Memory B cell (primary cell): ENCODE data around the gene HGD.
"Not testable (repeated sequence)": the region's sequence is repeated elsewhere in the genome, so short reads cannot be mapped to it uniquely, and the experiment has no call there.

Source experiments
- ATAC-seq: fragments of 150-1000 bp; cut with Tn5 transposase; 2 replicates; pipeline ENCODE4 v1.10.0; 2021; ENCODE audit warnings: low read depth, mild to moderate bottlenecking, moderate library complexity
- DNase-seq, 2 donors: peaks; one replicate each; pipeline ENCODE4 v3.0.0; 2022; ENCODE audit warnings: low spot score in 2 of 2
- H3K27ac Mint-ChIP-seq: one replicate; pipeline ENCODE4 v1.8.0; 2022; ENCODE audit warnings: mild to moderate bottlenecking, moderate library complexity, mixed read lengths
- H3K27me3 Mint-ChIP-seq: one replicate; pipeline ENCODE4 v1.8.0; 2022; ENCODE audit warnings: mixed read lengths
- H3K36me3 Mint-ChIP-seq: one replicate; pipeline ENCODE4 v1.8.0; 2022; ENCODE audit warnings: mild to moderate bottlenecking, mixed read lengths
- H3K4me1 Mint-ChIP-seq: one replicate; pipeline ENCODE4 v1.8.0; 2022; ENCODE audit warnings: mixed read lengths
- H3K4me3 Mint-ChIP-seq: one replicate; pipeline ENCODE4 v1.8.0; 2022; ENCODE audit warnings: mild to moderate bottlenecking, moderate library complexity, mixed read lengths
- H3K9me3 Mint-ChIP-seq: one replicate; pipeline ENCODE4 v1.8.0; 2022; ENCODE audit warnings: mixed read lengths

The HGD gene

DNA sequence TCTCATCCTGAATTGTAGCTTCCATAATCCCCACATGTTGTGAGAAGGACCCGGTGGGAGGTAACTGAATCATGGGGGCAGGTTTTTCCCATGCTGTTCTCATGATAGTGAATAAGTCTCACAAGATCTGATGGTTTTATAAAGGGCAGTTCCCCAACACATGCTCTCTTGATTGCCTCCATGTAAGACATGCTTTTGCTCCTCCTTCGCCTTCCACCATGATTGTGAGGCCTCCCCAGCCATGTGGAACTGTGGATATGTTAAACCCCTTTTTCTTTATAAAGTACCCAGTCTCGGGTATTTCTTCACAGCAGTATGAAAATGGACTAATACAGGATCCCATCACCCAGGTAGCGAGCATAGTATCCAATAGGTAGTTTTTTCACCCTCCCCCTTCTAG lies 43.2 kb downstream of the HGD start:
- ATAC-seq, H3K36me3 Mint-ChIP-seq, DNase-seq, H3K4me3 Mint-ChIP-seq, H3K27ac Mint-ChIP-seq, H3K27me3 Mint-ChIP-seq, H3K4me1 Mint-ChIP-seq, H3K9me3 Mint-ChIP-seq: not testable (repeated sequence)

GRCh38 chr3:120637851-120638559 lies 44.0 kb downstream of the HGD start:
- Mint-ChIP-seq H3K4me1 (peaks cover 2% of the 10 kb centered on the region), H3K4me3 (no peak overlapping the region), H3K27me3 (peaks cover 2% of the 10 kb centered on the region), H3K9me3 (peaks cover 3% of the 10 kb centered on the region), H3K36me3 (peaks cover 9% of the 10 kb centered on the region), H3K27ac (no peak overlapping the region)
- ATAC-seq = no peak
- DNase-seq = no peak

- no peak for ATAC-seq
- no peak overlapping the region for H3K4me3 Mint-ChIP-seq
- no peaks in the 10 kb centered on the region for H3K27me3 Mint-ChIP-seq
- peaks cover 3% of the 10 kb centered on the region for H3K9me3 Mint-ChIP-seq
- H3K4me1 Mint-ChIP-seq = peaks cover 2% of the 10 kb centered on the region
- DNase-seq = no peak
- no peak overlapping the region for H3K27ac Mint-ChIP-seq
- H3K36me3 Mint-ChIP-seq = peaks cover 9% of the 10 kb centered on the region
Observed at GRCh38 chr3:120636795-120637401, 45.1 kb downstream of the HGD start.

- H3K27me3 Mint-ChIP-seq = peaks cover 3% of the 10 kb centered on the region
- H3K36me3 Mint-ChIP-seq = peaks cover 9% of the 10 kb centered on the region
- ATAC-seq = no peak
- no peak overlapping the region for H3K27ac Mint-ChIP-seq
- H3K4me1 Mint-ChIP-seq = peaks cover 2% of the 10 kb centered on the region
- H3K4me3 Mint-ChIP-seq = no peak overlapping the region
- DNase-seq = no peak
- peaks cover 8% of the 10 kb centered on the region for H3K9me3 Mint-ChIP-seq
Observed at GRCh38 chr3:120634539-120634938, 47.5 kb downstream of the HGD start.

GRCh38 chr3:120625159-120625586 lies 56.9 kb downstream of the HGD start:
- Mint-ChIP-seq H3K4me1 (peaks cover 2% of the 10 kb centered on the region), H3K27me3 (peaks cover 6% of the 10 kb centered on the region), H3K4me3 (no peak overlapping the region), H3K27ac (no peak overlapping the region), H3K36me3 (peaks cover 10% of the 10 kb centered on the region), H3K9me3 (peaks cover 16% of the 10 kb centered on the region)
- ATAC-seq = no peak
- DNase-seq = no peak

DNA sequence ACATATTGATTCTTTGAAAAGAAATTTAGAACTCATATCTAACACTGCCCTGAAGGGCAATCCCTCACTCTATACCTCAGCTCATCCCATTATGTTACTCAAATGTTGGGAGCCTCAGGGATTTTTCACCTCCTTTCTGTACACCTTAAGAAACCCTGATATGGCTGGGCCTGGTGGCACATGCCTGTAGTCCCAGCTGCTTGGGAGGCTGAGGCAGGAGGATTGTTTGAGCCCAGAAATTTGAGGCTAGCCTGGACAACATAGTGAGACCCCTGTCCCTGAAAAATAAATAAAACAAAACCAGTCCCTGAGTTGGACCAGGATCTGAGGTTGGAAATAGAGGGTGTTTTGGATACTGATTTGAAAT lies 58.3 kb downstream of the HGD start:
- DNase-seq = no peak
- peaks cover 14% of the 10 kb centered on the region for H3K9me3 Mint-ChIP-seq
- H3K4me3 Mint-ChIP-seq = no peak overlapping the region
- H3K27me3 Mint-ChIP-seq = peaks cover 6% of the 10 kb centered on the region
- H3K36me3 Mint-ChIP-seq = peaks cover 10% of the 10 kb centered on the region
- no peak for ATAC-seq
- peaks cover 2% of the 10 kb centered on the region for H3K4me1 Mint-ChIP-seq
- no peak overlapping the region for H3K27ac Mint-ChIP-seq

DNA sequence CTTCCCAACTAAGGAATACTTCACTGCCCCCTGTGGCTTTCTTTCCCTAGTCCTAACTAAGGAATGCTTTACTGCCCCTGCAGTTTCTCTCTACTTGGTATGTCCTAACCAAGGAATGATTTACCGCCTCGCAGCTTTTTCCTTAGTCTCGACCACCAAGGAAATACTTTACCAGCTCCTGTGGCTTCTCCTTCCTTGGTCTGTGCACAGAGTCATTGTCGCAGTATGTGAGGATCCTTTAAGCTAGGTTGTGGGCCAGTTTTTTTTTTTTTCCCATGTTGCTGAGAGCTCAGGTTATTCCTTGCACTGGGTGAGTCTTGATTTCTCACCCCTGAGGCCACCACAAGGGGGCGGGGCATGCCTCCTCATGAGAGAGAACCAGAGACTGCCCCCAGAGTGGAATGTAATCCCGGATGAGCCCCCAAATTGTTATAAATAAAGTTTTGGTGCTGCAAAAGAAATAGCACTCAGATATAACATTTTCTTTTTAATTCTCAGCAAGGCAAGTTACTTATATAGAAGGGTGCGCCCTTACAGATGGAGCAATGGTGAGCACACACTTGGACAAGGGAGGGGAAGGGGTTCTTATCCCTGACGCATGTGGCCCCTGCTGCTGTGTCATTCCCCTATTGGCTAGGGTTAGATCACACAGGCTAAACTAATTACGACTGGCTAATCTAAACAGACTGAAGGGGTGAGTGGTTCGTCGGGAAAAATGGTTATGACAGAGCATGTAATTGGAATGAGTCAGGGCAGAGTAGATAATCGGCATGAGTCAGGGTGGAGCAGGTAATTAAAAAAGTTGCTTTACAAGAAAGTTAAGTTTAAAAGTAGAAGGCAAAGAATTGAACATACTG lies 58.9 kb downstream of the HGD start:
- Mint-ChIP-seq H3K36me3 (peaks cover 10% of the 10 kb centered on the region), H3K27me3 (peaks cover 6% of the 10 kb centered on the region), H3K27ac (no peak overlapping the region), H3K4me1 (peaks cover 2% of the 10 kb centered on the region), H3K4me3 (no peak overlapping the region), H3K9me3 (peaks cover 14% of the 10 kb centered on the region)
- DNase-seq (no peak), ATAC-seq (no peak)

- Mint-ChIP-seq H3K27ac (no peak overlapping the region), H3K4me3 (no peak overlapping the region), H3K36me3 (peaks cover 10% of the 10 kb centered on the region), H3K4me1 (peaks cover 2% of the 10 kb centered on the region), H3K9me3 (peaks cover 14% of the 10 kb centered on the region), H3K27me3 (peaks cover 6% of the 10 kb centered on the region)
- ATAC-seq (no peak), DNase-seq (no peak)
Observed at GRCh38 chr3:120622457-120622856, 59.6 kb downstream of the HGD start.

- H3K4me1 Mint-ChIP-seq, H3K9me3 Mint-ChIP-seq, H3K4me3 Mint-ChIP-seq, DNase-seq, H3K27ac Mint-ChIP-seq, H3K36me3 Mint-ChIP-seq, ATAC-seq, H3K27me3 Mint-ChIP-seq: not testable (repeated sequence)
Observed at GRCh38 chr3:120616745-120617144, 65.3 kb downstream of the HGD start.

DNA sequence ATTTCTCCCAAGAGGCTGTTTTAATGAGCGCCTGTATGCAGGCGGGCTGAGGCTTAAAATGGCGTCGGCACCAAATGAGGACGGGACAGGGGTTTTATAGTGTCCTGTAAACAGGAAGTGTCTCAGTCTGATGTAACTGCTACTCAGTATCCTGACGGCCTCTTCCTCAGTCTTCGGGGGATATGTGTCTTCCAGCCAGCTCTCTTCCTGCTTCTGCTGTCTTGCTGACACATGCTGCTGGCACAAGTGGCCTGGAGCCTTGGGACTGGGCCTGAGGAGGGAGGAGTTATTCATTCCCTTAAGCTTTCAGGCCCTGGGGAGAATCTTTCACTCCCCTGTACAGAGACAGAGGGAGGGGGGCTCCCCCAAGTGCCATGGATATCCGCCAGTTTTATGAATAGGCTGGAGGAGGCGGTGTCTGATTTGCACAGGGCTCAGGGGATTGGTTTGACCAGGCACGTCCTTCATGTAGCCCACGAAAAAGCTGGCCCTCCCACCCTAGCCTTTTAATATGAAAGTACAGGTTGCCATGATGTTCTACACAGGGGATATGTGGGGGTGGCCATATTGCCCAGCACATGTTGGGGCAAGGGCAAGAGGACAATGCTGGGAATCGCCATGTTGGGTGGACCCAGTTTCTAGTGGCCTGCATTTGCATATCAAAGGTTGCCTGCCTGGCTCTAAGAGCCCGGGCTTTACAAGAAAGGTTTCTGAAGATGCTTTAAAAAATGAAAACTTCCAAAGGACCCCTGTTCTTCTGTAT lies 66.0 kb downstream of the HGD start:
- Mint-ChIP-seq H3K36me3 (no peaks in the 10 kb centered on the region), H3K9me3 (no peaks in the 10 kb centered on the region), H3K27ac (no peak overlapping the region), H3K4me1 (peaks cover 2% of the 10 kb centered on the region), H3K27me3 (peaks cover 2% of the 10 kb centered on the region), H3K4me3 (peak overlapping the region; percentile 24)
- DNase-seq (no peak), ATAC-seq (peak; percentile 29)

- H3K9me3 Mint-ChIP-seq = no peaks in the 10 kb centered on the region
- DNase-seq (no peak), ATAC-seq (peak; percentile 31)
- peaks cover 2% of the 10 kb centered on the region for H3K4me1 Mint-ChIP-seq
- H3K4me3 Mint-ChIP-seq = no peak overlapping the region
- no peaks in the 10 kb centered on the region for H3K36me3 Mint-ChIP-seq
- peaks cover 5% of the 10 kb centered on the region for H3K27me3 Mint-ChIP-seq
- no peak overlapping the region for H3K27ac Mint-ChIP-seq
Observed at GRCh38 chr3:120614765-120615164, 67.3 kb downstream of the HGD start.

- ATAC-seq (no peak), DNase-seq (no peak)
- no peaks in the 10 kb centered on the region for H3K36me3 Mint-ChIP-seq
- peaks cover 5% of the 10 kb centered on the region for H3K27me3 Mint-ChIP-seq
- no peak overlapping the region for H3K4me3 Mint-ChIP-seq
- peaks cover 2% of the 10 kb centered on the region for H3K9me3 Mint-ChIP-seq
- no peaks in the 10 kb centered on the region for H3K4me1 Mint-ChIP-seq
- H3K27ac Mint-ChIP-seq = no peak overlapping the region
Observed at GRCh38 chr3:120608506-120608905, 73.5 kb downstream of the HGD start.

- DNase-seq (no peak), ATAC-seq (no peak)
- peaks cover 2% of the 10 kb centered on the region for H3K27me3 Mint-ChIP-seq
- peaks cover 8% of the 10 kb centered on the region for H3K36me3 Mint-ChIP-seq
- no peaks in the 10 kb centered on the region for H3K4me1 Mint-ChIP-seq
- H3K4me3 Mint-ChIP-seq = no peak overlapping the region
- no peak overlapping the region for H3K27ac Mint-ChIP-seq
- H3K9me3 Mint-ChIP-seq = peaks cover 2% of the 10 kb centered on the region
Observed at GRCh38 chr3:120604784-120605183, 77.3 kb downstream of the HGD start.

DNA sequence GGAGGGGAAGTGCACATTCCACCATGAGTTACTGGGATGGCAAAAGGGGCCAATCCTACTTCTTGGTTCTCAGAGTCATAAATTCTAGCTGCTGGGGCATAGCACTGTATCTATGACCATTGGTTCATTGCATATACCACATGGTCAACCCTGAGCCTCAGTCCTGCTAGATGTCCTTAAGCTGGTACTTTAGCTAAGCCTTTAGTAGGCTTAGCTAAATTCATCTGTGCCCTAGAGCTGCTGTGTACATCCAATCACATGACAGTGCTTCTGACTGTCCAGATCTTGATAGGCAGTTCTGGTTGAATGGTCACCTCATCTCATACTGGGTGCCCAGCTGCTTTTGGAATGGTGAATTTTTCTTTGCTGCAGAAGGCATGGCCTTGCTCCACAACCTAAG lies 77.7 kb downstream of the HGD start:
- ATAC-seq (no peak), DNase-seq (no peak)
- no peak overlapping the region for H3K27ac Mint-ChIP-seq
- H3K36me3 Mint-ChIP-seq = peaks cover 8% of the 10 kb centered on the region
- no peaks in the 10 kb centered on the region for H3K9me3 Mint-ChIP-seq
- H3K4me1 Mint-ChIP-seq = no peaks in the 10 kb centered on the region
- no peaks in the 10 kb centered on the region for H3K27me3 Mint-ChIP-seq
- no peak overlapping the region for H3K4me3 Mint-ChIP-seq
